Measurements from ENCODE around the gene KLK15.

DNA sequence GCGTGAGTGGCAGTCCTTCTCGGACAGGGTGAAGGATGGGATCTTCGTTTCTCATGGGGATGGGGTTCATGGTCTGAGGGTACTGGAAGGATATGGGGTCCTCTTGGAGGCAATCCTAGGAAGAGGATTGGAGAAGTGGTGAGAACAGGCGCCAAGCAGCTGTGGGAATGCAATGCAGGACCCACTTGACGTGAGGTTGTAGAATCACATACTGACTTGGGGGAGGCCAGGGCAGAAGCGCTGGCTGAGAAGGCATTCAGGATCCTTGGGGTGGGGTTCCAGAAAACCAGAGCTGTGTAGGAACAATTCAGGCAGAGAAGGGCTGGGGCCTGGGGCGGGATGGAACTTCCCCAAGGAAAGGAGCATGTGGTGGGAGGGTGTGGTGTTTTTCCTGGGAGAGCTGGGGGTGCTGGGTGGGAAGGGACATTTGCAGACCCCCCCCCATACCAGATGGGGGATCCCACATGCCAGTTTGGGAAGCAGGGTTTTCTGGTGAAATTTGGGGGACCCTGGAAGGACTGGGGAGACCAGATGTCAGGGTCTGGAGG, 10.6 kb downstream of the KLK15 start:
- TF ChIP-seq, protein P1, sequence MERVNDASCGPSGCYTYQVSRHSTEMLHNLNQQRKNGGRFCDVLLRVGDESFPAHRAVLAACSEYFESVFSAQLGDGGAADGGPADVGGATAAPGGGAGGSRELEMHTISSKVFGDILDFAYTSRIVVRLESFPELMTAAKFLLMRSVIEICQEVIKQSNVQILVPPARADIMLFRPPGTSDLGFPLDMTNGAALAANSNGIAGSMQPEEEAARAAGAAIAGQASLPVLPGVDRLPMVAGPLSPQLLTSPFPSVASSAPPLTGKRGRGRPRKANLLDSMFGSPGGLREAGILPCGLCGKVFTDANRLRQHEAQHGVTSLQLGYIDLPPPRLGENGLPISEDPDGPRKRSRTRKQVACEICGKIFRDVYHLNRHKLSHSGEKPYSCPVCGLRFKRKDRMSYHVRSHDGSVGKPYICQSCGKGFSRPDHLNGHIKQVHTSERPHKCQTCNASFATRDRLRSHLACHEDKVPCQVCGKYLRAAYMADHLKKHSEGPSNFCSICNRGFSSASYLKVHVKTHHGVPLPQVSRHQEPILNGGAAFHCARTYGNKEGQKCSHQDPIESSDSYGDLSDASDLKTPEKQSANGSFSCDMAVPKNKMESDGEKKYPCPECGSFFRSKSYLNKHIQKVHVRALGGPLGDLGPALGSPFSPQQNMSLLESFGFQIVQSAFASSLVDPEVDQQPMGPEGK (CRISPR knock-in tag; IDR thresholded peaks at IDR 0.05; ENCODE audit: borderline replicate concordance): no peak
- no peak for TF ChIP-seq GLIS3 (CRISPR knock-in tag; IDR thresholded peaks at IDR 0.05)
